Fibroblast of skin of left biceps (primary cell): ENCODE results near the gene PDE12.

Experiments used
- DNase-seq, 2 experiments: peaks; one replicate each; pipeline ENCODE4 v3.0.0-alpha.2; 2013; ENCODE audit warnings: low read depth in 2 of 2

Gene PDE12, protein sequence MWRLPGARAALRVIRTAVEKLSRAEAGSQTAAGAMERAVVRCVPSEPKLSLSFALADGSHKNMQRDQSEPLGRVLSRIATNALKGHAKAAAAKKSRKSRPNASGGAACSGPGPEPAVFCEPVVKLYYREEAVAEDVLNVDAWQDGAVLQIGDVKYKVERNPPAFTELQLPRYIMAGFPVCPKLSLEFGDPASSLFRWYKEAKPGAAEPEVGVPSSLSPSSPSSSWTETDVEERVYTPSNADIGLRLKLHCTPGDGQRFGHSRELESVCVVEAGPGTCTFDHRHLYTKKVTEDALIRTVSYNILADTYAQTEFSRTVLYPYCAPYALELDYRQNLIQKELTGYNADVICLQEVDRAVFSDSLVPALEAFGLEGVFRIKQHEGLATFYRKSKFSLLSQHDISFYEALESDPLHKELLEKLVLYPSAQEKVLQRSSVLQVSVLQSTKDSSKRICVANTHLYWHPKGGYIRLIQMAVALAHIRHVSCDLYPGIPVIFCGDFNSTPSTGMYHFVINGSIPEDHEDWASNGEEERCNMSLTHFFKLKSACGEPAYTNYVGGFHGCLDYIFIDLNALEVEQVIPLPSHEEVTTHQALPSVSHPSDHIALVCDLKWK

DNA sequence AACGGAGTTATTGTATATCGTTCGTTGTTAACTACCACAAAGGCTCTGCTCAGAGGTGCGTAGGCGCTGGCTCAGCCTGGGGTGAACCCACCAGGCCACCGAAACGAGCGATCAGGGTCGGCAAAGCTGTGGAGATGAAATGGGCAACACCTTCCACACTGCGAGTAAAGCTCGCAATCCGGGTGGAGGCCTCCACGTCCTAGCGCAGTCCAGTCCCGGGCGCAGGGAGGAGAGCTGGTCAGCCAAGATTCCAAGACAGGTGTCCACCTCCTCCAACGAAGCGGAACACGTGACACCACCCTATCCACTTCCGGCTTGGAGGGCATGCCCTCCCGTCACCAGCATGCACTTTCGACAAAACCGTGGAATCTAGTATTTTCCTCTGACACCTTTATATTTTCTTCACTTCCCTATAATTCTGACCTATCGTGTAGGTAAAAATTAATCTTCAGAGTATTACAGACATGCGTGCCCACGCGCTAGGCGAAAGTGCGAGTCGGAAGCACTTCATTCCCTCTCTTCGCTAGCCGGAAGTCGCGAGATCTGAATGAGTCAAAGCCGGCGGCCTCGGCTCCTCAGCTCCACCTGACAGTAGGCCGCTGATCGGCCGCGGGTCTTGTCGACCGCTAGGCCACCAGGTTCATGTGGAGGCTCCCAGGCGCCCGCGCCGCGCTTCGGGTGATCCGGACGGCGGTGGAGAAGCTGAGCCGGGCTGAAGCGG is at the start of gene PDE12:
Gene PDE12, plus strand, starts transcription at position 537 of the 721 bp plus-strand sequence. Its CDS starts 106 bp downstream, at position 643.
- peak; percentile 75 to 81 for DNase-seq

GRCh38 chr3:57512166-57512565 is 43.9 kb upstream of the PDE12 start:
- peak in 1 of 2 experiments; percentile 1 for DNase-seq

DNA sequence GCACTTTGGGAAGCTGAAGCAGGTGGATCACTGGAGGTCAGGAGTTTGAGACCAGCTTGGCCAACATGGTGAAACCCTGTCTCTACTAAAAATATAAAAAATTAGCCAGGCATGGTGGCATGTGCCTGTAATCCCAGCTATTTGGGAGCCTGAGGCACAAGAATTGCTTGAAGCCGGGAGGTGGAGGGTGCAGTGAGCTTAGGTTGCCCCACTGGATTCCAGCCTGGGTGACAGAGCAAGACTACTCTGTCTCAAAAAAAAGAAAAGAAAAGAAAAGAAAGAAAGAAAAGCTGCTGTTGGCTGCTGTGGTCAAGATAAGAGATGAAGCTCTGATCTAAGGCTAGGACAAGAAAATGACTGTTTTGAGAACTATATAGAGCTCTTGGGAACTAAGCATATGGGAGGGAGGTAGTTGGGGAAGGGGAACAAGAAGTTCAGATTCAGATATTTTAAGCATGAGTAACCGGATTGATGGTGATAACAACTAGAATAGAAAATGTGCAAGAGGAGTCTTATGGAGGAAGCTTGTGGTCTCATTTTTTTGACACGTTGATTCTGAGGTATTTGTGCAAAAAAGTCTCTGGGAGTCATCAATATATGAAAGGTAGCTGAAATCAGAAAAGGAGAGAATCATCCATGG is 37.7 kb upstream of the PDE12 start:
- peak; percentile 3 to 15 for DNase-seq

GRCh38 chr3:57530071-57530608 is 25.9 kb upstream of the PDE12 start:
- DNase-seq: no peak

DNA sequence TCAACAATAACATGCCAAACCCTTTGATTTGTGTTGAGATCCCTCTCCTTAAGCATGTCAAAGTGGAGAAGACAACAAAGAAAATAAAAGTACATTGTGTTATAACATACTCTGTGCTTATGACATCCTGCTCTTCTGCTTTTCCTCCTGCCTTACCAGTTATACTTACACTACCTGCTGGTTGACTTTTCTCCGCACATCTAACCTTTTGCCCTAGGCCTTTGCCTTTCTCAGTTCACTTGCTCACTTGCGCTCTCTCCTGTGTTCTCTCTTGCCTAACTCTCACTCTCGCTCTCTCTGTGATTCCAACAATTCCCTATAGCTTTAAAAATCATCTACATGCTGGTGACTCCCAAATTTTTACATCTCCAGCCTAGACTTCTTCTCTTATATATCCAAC is 17.6 kb upstream of the PDE12 start:
- DNase-seq: no peak

DNA sequence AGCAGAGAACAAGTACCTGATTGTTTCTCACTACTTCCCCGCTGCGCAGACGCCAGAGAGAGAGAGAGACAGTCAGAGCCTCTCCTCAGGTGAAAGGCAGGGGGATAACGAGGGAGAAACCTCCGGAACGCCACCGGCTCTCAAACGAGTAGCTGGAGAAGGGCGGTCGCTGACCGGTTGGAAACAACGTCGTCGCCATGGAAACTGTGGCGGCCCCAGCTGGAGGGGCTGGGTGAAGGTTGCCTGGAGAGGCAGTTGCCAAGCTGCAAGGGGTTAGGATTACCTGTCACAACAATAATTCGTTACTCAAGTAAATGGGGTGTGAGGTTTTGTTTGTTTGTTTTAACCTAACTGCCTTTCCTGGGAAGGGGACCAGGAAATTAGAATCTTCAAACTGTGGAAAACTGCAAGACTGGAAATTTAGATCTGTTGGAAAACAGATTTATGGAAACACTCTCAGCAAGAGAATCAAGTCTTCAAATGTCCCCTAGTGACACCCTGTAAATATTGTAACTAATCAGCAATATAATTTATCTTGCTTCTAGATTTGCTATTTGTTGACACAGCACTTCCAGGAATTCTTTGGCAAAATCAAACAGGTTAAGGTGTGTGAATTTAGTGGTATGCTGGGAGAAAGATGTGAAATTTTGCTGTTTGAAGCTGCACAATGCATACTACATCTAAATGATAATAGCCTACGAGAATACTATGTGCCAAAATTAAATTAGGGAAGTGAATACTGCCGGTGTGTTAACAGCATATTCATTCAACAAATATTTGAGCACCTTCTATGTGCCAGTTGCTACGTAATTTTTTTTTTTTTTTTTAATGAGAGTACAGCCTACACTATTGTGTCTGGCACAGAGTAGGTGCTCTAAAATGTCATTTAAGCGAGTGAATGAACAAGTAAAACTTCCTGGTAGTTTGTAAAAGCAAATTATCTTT is 11.6 kb upstream of the PDE12 start, which contains the start of gene DNAH12:
Gene DNAH12, minus strand, starts transcription at position 164 of the 945 bp plus-strand sequence. CDS start 1,474 bp downstream, outside the sequence.
- DNase-seq: no peak

DNA sequence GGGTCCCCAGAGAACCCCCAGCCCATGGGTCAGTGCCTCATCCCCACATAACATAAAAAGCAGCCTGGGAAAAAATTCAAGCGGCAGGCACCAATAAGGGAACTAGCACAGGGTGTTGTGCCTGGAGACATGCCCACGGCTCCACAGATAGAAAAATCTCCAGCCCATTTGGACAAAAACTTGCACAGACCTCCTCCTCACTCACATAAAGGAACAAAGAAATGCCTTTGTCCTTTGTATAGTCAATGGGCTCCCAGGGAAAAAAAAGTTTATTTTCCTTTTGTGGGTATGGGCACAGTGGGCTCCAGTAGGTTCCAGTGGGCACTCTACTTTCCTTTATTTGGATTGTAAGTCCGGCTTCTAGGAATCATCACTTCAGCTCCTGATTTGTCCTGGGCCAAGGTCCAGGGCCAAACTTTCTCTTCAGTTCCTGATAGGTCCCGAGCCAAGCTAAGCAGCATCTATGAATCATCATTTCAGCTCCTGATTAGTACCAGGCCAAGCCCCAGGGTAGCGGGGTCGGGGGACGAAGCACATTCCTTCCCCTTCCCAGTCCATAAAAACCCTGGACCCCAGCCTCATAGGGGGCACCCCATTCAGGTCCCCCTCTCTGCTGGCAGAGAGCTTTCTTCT is 10.3 kb upstream of the PDE12 start:
- no peak for DNase-seq

- no peak for DNase-seq
Measured at GRCh38 chr3:57546616-57547015, 9.5 kb upstream of the PDE12 start.

DNA sequence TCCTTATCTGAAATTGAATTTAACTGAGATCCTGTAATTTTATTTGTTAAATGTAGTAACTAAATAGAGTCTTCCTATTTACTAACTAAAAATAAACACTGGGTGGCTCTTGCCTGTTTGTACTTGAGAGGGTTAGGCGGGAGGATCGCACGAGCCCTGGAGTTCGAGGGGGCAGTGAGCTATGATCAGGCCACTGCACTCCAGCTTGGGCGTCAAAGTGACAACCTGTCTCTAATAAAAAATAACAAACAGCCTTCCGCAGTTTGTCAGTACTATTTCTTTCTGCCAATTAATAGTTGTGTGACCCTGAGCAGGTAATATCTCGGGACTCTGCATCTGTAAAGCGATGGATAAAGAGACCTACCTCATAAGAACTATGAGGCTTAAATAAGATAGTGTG is 768 bp upstream of the PDE12 start:
- DNase-seq: no peak

- no peak for DNase-seq
Measured at GRCh38 chr3:57556459-57557084, 498 bp downstream of the PDE12 start.

DNA sequence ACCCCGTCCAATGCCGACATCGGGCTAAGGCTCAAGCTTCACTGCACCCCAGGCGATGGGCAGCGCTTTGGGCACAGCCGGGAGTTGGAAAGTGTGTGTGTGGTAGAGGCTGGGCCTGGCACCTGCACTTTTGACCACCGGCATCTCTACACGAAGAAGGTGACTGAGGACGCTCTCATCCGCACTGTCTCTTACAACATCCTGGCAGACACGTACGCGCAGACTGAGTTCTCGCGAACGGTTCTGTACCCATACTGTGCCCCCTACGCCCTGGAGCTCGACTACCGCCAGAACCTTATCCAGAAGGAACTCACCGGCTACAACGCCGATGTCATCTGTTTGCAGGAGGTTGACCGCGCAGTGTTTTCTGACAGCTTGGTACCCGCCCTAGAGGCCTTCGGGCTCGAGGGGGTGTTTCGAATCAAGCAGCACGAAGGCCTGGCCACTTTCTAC is 1.0 kb downstream of the PDE12 start:
- DNase-seq: no peak

GRCh38 chr3:57559526-57559925 is 3.5 kb downstream of the PDE12 start:
- DNase-seq: peak; percentile 9 to 12

DNA sequence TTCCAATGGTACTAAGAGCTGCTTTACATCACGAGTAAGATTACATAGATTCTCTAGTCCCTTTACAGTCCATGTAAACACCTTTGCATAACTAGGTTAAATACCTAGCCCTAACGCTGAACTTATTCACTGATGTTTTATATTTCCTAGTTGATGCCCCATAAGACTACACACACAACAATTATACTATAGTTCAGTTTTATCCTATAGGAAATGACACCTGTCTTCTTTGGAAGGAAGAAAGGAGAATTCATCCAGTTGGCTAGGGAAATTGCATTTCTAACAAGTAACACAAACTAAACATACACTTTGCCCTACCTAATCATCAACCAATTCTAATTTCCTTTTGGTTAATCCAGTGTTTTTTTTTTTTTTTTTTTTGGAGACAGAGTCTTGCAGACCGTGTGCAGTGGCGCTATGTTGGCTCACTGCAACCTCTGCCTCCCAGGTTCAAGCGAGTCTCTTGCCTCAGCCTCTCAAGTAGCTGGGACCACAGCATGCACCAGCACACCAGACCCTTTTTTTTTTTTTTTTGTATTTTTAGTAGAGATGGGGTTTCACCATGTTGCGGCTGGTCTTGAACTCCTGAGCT is 13.9 kb downstream of the PDE12 start:
- no peak for DNase-seq

DNA sequence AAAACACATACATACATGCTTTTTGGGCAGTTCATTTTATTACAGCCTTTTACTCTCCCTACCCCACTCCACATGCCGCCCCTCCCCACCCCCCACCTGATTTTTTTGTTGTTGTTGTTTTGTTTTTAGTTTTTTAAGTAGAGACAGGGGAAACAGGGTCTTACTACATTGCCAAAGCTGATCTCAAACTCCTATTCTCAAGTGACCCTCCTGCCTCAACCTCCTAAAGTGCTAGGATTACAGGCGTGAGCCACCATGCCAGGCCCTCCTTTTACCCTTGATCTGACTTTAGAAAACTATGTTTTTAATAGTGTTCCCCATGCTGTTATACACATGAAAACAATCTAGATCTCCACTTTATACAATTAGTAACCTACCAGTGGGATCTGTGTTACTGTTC is 14.8 kb downstream of the PDE12 start:
- DNase-seq: no peak

GRCh38 chr3:57572096-57572495 is 16.0 kb downstream of the PDE12 start:
- DNase-seq: no peak

- DNase-seq: no peak
Measured at GRCh38 chr3:57575966-57576626, 20.0 kb downstream of the PDE12 start.

- DNase-seq: no peak
Measured at GRCh38 chr3:57577801-57578200, 21.7 kb downstream of the PDE12 start.

DNA sequence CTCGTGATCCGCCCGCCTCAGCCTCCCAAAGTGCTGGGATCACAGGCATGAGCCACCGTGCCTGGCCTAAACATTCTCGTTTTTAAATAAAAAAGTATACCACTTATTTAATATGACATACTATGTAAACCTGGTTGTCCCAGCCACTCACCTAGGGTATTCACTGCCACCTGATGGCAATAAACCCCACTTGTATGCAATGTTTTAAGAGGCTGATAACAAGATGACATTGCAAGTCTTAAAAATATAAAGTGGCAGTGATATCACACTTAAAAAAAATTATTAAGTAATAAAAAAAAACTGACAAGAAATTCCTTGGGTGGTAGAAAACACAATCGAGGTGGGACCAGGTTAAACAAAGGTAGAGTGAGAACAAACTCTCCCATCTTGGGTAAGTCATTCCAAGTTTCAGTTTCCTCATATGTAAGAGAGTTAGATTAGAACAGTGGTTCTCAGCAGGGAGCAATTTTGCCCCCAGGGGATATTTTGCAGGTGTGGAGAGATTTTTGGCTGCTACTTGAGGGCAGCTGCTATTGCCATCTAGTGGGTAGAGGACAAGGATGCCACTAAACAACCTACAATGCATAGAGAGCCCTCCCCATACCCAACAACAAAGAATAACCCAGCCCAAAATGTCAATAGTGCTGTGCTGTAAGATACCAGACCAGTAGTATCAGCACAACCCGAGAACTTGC is 26.5 kb downstream of the PDE12 start:
- DNase-seq: no peak
